Brain microvascular endothelial cell (primary cell): ENCODE measurements around the gene EBPL.
"Not testable (repeated sequence)": the region's sequence is repeated elsewhere in the genome, so short reads cannot be mapped to it uniquely, and the experiment has no call there.

Experiments used
- DNase-seq: peaks from one replicate; pipeline ENCODE4 v3.0.0-alpha.2; 2020
- H3K27ac ChIP-seq: fragments of 250-450 bp; sonication (Bioruptor Pico); 2 replicates; pipeline ENCODE4 v1.5.1; 2020; ENCODE audit warnings: mild to moderate bottlenecking, moderate library complexity
- H3K27me3 ChIP-seq: fragments of 250-450 bp; sonication (Bioruptor Pico); replicated peaks from 2 replicates; pipeline ENCODE4 v1.5.1; 2020; ENCODE audit warnings: mild to moderate bottlenecking
- H3K36me3 ChIP-seq: fragments of 250-450 bp; sonication (Bioruptor Pico); replicated peaks from 2 replicates; pipeline ENCODE4 v1.5.1; 2020; ENCODE audit warnings: mild to moderate bottlenecking
- H3K4me3 ChIP-seq: 2 replicates; pipeline ENCODE4 v1.5.1; 2011; ENCODE audit warnings: low read depth, mild to moderate bottlenecking, control low read depth, low read length, moderate library complexity
- in situ Hi-C: cut with HindIII; loops from 2 replicates; pipeline ENCODE4 v1.10.0; 2017; ENCODE audit warnings: low sequenced_read_pairs, low pct_ligation_motif_present
- TF ChIP-seq, protein P1 (sequence below): IDR thresholded peaks from 2 replicates; pipeline ENCODE4 v1.5.1; 2011; ENCODE audit warnings: low read depth, mild to moderate bottlenecking, moderate library complexity, low read length, control low read depth, inconsistent platforms; ENCODE audit errors: missing control alignments

EBPL gene

DNA sequence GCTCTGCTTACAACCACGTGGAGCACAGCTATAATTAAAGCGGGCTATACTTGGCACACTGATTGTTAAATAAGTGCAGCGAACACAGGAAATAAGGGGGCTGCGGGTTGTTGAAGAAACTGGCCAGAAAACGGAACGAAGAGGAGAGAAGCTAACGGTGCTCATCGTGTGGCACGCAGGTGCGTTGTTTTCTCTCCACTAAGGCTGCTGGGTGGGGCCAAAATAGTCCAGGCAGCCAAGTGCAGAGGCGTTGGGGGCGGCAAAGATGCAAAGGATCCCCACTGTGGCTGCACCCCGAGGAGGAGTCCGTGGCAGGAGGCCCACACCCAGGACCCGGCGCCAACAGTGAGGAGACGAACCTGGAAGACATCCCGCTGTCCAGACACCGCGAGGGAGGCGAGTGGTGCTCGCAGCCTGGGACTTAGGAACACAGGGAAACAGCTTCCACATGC lies 71.1 kb downstream of the EBPL start:
- TF ChIP-seq, protein P1, sequence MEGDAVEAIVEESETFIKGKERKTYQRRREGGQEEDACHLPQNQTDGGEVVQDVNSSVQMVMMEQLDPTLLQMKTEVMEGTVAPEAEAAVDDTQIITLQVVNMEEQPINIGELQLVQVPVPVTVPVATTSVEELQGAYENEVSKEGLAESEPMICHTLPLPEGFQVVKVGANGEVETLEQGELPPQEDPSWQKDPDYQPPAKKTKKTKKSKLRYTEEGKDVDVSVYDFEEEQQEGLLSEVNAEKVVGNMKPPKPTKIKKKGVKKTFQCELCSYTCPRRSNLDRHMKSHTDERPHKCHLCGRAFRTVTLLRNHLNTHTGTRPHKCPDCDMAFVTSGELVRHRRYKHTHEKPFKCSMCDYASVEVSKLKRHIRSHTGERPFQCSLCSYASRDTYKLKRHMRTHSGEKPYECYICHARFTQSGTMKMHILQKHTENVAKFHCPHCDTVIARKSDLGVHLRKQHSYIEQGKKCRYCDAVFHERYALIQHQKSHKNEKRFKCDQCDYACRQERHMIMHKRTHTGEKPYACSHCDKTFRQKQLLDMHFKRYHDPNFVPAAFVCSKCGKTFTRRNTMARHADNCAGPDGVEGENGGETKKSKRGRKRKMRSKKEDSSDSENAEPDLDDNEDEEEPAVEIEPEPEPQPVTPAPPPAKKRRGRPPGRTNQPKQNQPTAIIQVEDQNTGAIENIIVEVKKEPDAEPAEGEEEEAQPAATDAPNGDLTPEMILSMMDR = no peak
- Histone ChIP-seq H3K27me3 (no peaks in the 10 kb centered on the region), H3K4me3 (no peak overlapping the region), H3K36me3 (no peaks in the 10 kb centered on the region), H3K27ac (no peak overlapping the region)
- no peak for DNase-seq
- in situ Hi-C loops = no loop called here

DNA sequence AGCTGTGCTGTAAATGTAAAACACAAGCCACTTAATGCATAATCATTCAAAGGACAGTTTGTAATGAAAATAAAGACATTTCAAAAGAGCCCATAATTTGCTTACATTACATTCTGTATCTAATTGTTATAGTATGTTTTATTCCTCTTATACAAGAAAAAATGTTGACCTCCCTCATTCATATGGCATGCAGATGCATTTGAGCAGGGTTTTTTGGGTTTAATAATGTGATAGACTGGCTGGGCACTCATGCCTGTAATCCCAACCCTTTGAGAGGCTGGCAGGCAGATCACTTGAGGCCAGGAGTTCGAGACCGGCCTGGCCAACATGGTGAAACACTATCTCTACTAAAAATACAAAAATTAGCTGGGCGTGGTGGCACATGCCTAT lies 74.6 kb downstream of the EBPL start:
- TF ChIP-seq, protein P1 = no peak
- Histone ChIP-seq H3K4me3 (no peak overlapping the region), H3K27ac (no peak overlapping the region), H3K27me3 (no peaks in the 10 kb centered on the region), H3K36me3 (no peaks in the 10 kb centered on the region)
- in situ Hi-C loops = no loop called here
- DNase-seq = no peak

DNA sequence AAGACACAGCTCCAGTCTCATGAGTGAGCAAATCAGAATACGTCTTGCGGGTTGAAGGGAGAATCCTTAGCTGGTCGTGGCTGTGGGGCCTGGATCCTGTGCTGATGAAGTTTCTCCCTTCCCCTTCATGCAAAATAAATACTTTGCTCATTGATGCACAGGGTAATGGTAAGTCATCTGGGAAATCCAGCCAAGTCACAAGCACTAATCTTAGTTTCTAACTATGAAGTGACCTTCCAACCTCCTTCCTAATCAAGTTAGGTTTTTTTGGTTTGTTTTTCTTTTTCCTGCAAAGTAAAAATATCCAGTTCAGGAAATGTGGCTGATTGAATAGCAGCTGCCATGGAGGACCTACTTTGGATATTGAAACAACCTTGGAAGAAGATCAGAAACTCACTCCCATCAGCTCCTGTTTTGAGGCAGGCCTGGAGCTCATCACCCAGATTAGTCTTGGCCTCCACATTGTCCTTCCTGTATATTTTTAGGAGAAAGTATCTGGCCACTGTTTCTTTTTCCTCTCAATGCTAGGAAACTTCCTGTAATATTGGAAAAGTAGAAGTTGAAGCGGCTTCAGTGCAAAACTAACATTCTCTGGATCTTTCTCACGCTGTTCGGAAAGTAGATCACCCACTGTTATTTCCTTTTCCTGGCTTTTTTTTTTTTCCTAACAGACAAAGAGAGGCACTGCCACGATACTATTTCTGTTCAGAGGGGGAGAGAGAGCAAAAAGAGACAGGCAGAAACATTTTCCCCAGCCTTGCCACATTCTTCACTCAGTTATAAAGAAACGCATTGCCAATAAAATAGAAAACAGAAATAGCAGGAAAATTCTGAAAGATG lies 75.2 kb downstream of the EBPL start:
- no peak overlapping the region for H3K4me3 ChIP-seq
- no peaks in the 10 kb centered on the region for H3K27me3 ChIP-seq
- no peak overlapping the region for H3K27ac ChIP-seq
- TF ChIP-seq, protein P1 = no peak
- in situ Hi-C loops = no loop called here
- no peak for DNase-seq
- no peaks in the 10 kb centered on the region for H3K36me3 ChIP-seq

GRCh38 chr13:49612042-49612441 lies 79.2 kb downstream of the EBPL start:
- in situ Hi-C loops, H3K27ac ChIP-seq, H3K27me3 ChIP-seq, H3K4me3 ChIP-seq, DNase-seq, H3K36me3 ChIP-seq: not testable (repeated sequence)
